ENCODE measurements around the gene NXPE3.
"Not testable (repeated sequence)": the region's sequence is repeated elsewhere in the genome, so short reads cannot be mapped to it uniquely, and the experiment has no call there.

The NXPE3 gene

GRCh38 chr3:101779047-101779821 is at the start of gene NXPE3:
TSS of gene NXPE3 (plus strand) at chr3:101779211. CDS start at chr3:101785597, 6,386 bp downstream.
- DNase-seq: peak; percentile 92

GRCh38 chr3:101729586-101729985 is 49.4 kb upstream of the NXPE3 start:
- DNase-seq: no peak

- DNase-seq: no peak
Measured at GRCh38 chr3:101730839-101731238, 48.2 kb upstream of the NXPE3 start.

- DNase-seq: no peak
Measured at GRCh38 chr3:101732240-101732641, 46.8 kb upstream of the NXPE3 start.

GRCh38 chr3:101735833-101736232 is 43.2 kb upstream of the NXPE3 start:
- no peak for DNase-seq

- DNase-seq: not testable (repeated sequence)
Measured at GRCh38 chr3:101741914-101742313, 37.1 kb upstream of the NXPE3 start.

GRCh38 chr3:101744811-101745210 is 34.2 kb upstream of the NXPE3 start:
- no peak for DNase-seq

GRCh38 chr3:101745934-101746333 is 33.1 kb upstream of the NXPE3 start:
- DNase-seq: not testable (repeated sequence)

GRCh38 chr3:101753386-101754113 is 25.5 kb upstream of the NXPE3 start:
- not testable (repeated sequence) for DNase-seq

- no peak for DNase-seq
Measured at GRCh38 chr3:101758224-101758623, 20.8 kb upstream of the NXPE3 start.

GRCh38 chr3:101762041-101762646 is 16.9 kb upstream of the NXPE3 start:
- no peak for DNase-seq

GRCh38 chr3:101777745-101778281 is 1.2 kb upstream of the NXPE3 start:
- not testable (repeated sequence) for DNase-seq

GRCh38 chr3:101778385-101779046 is 495 bp upstream of the NXPE3 start:
- no peak for DNase-seq

- no peak for DNase-seq
Measured at GRCh38 chr3:101779822-101780381, 891 bp downstream of the NXPE3 start.

GRCh38 chr3:101780661-101781060 is 1.6 kb downstream of the NXPE3 start:
- no peak for DNase-seq

- DNase-seq: no peak
Measured at GRCh38 chr3:101781166-101781565, 2.2 kb downstream of the NXPE3 start.

GRCh38 chr3:101784855-101785613 is 6.0 kb downstream of the NXPE3 start:
- DNase-seq: no peak

- no peak for DNase-seq
Measured at GRCh38 chr3:101791778-101792177, 12.8 kb downstream of the NXPE3 start.

GRCh38 chr3:101796077-101796680 is 17.2 kb downstream of the NXPE3 start:
- DNase-seq: no peak

- no peak for DNase-seq
Measured at GRCh38 chr3:101801174-101801573, 22.2 kb downstream of the NXPE3 start.

- no peak for DNase-seq
Measured at GRCh38 chr3:101802179-101802578, 23.2 kb downstream of the NXPE3 start.

Data from NK-92 treated with Interleukin-12 subunit alpha and Interleukin-12 subunit beta, amount 100 ng/mL, for 24 hours (cell line).